OCI-LY7 (cell line): Measurements from ENCODE around the gene CALD1. TPM values are rescaled to one million over a fixed set of nuclear protein-coding genes. Genes with fewer than 3 reads are reported as not detected.

Experiments used
- BruUV-seq: library from RNA; stranded (reverse); fragments of 400-500 nt; replicated peaks from 2 replicates; lab custom pipeline; 2021; lab: Mats Ljungman, UMichigan
- CTCF ChIA-PET: fragments of 300-600 bp; sonication (Branson Sonifier 250); formaldehyde crosslinking; loops from one replicate; lab custom pipeline; 2022; ENCODE audit warnings: antibody characterized with exemption; ENCODE audit not compliant: unreplicated experiment; lab: Charles Lee
- POLR2A ChIA-PET: fragments of 300-600 bp; sonication (Branson Sonifier 250); formaldehyde crosslinking; loops from one replicate; lab custom pipeline; 2022; ENCODE audit warnings: antibody characterized with exemption; lab: Charles Lee
- DNase-seq: peaks from one replicate; pipeline ENCODE4 v3.0.0-alpha.2; 2015; ENCODE audit warnings: low spot score
- H2AFZ ChIP-seq: fragments of 200-600 bp; sonication (generic), shearing (Covaris generic); 2 replicates; pipeline ENCODE4 v1.6.1; 2014; ENCODE audit warnings: mild to moderate bottlenecking, antibody characterized with exemption, low read length, moderate library complexity
- H3K27ac ChIP-seq: fragments of 200-600 bp; sonication (generic); 2 replicates; pipeline ENCODE4 v1.5.1; 2014; ENCODE audit warnings: mixed run types, low read depth, mild to moderate bottlenecking, moderate library complexity, low read length, inconsistent platforms; ENCODE audit not compliant: poor library complexity, severe bottlenecking
- H3K36me3 ChIP-seq: fragments of 200-600 bp; sonication (generic); 2 replicates; pipeline ENCODE4 v1.6.1; 2014; ENCODE audit warnings: mild to moderate bottlenecking, antibody characterized with exemption, low read length, moderate library complexity, mixed read lengths; ENCODE audit not compliant: insufficient read depth
- H3K4me1 ChIP-seq: fragments of 200-600 bp; sonication (generic); 2 replicates; pipeline ENCODE4 v1.5.1; 2014; ENCODE audit warnings: mild to moderate bottlenecking, low read length; ENCODE audit not compliant: insufficient read depth, poor library complexity, severe bottlenecking
- H3K4me2 ChIP-seq: fragments of 200-600 bp; sonication (generic); 2 replicates; pipeline ENCODE4 v1.6.1; 2014; ENCODE audit warnings: mild to moderate bottlenecking, low read length
- H3K4me3 ChIP-seq: fragments of 200-600 bp; sonication (generic); 2 replicates; pipeline ENCODE4 v1.5.1; 2014; ENCODE audit warnings: mild to moderate bottlenecking, low read depth, low read length; ENCODE audit not compliant: poor library complexity, severe bottlenecking
- H3K79me2 ChIP-seq: fragments of 200-600 bp; sonication (generic); 2 replicates; pipeline ENCODE4 v1.6.1; 2016; ENCODE audit warnings: low read depth, mild to moderate bottlenecking, low read length, moderate library complexity, mixed read lengths; ENCODE audit not compliant: insufficient read depth
- H3K9me2 ChIP-seq: fragments of 200-600 bp; sonication (generic); 2 replicates; pipeline ENCODE4 v1.6.1; 2016; ENCODE audit warnings: mild to moderate bottlenecking, low read length, mixed read lengths; ENCODE audit not compliant: insufficient read depth
- H3K9me3 ChIP-seq: fragments of 200-600 bp; sonication (generic); 2 replicates; pipeline ENCODE4 v1.6.1; 2014; ENCODE audit warnings: mild to moderate bottlenecking, mixed run types, low read length, mixed read lengths
- H4K20me1 ChIP-seq: fragments of 200-600 bp; sonication (generic); 2 replicates; pipeline ENCODE4 v1.6.1; 2014; ENCODE audit warnings: mild to moderate bottlenecking, antibody characterized with exemption, low read length, moderate library complexity, mixed read lengths; ENCODE audit not compliant: insufficient read depth
- CTCF ChIP-seq: fragments of 200-600 bp; sonication (generic); conservative IDR thresholded peaks from 2 replicates; pipeline ENCODE4 v1.5.1; 2014; ENCODE audit warnings: mild to moderate bottlenecking, antibody characterized with exemption, low read length, moderate library complexity, mixed read lengths
- EZH2phosphoT487 ChIP-seq: fragments of 200-600 bp; sonication (generic); IDR thresholded peaks from 2 replicates; pipeline ENCODE4 v1.6.1; 2018; ENCODE audit warnings: low read depth, borderline replicate concordance, mild to moderate bottlenecking, mixed run types, antibody characterized with exemption, low read length, moderate library complexity, mixed read lengths
- intact Hi-C: fragments of 100-400 bp; cut with micrococcal nuclease; formaldehyde crosslinking; loops from one replicate; pipeline ENCODE4 v1.10.0; 2022; ENCODE audit not compliant: unreplicated experiment
- total RNA-seq, 2 experiments: library from RNA; depleted of rRNA in 1 of 2; stranded (reverse); fragments of >200 nt in 1 of 2; shearing (Covaris generic) in 1 of 2; gene quantifications; 2 replicates each; pipeline ENCODE4 v1.2.3, GENCODE V29; 2014 to 2022

The CALD1 gene
- total RNA-seq, 2 experiments from 2014 or later = 0.25 to 0.49 TPM

- H3K9me3 ChIP-seq = no peaks in the 10 kb centered on the region
- no peak overlapping the region for H3K4me2 ChIP-seq
- H3K79me2 ChIP-seq = no peaks in the 10 kb centered on the region
- no peak overlapping the region for H3K27ac ChIP-seq
- H2AFZ ChIP-seq = no peak overlapping the region
- H3K9me2 ChIP-seq = no peaks in the 10 kb centered on the region
- no TSS peak for BruUV-seq
- H3K36me3 ChIP-seq = peaks cover 43% of the 10 kb centered on the region
- H3K4me1 ChIP-seq = no peaks in the 10 kb centered on the region
- H4K20me1 ChIP-seq = no peaks in the 10 kb centered on the region
- POLR2A ChIA-PET = interaction anchor here (1.0 to 1.1 kb wide), 3 partner anchors 9 to 49 kb away, joined by 3 to 5 read pairs (median 4); partner anchors contain the start of gene AGBL3
- no peak overlapping the region for H3K4me3 ChIP-seq
- no peak for DNase-seq
- TF ChIP-seq EZH2phosphoT487 = no peak
- no peak for TF ChIP-seq CTCF
- CTCF ChIA-PET = no interaction called here
- intact Hi-C loops = loop anchor here (5.0 kb wide), 1 partner anchor 151 kb away; the partner anchor contains the start of gene TMEM140
These were observed 216.7 kb downstream of the CALD1 start for GRCh38 chr7:134996097-134996550.

GRCh38 chr7:134997214-134997885, 217.9 kb downstream of the CALD1 start:
- Histone ChIP-seq H3K27ac (no peak overlapping the region), H3K9me3 (no peaks in the 10 kb centered on the region), H2AFZ (no peak overlapping the region), H3K4me1 (no peaks in the 10 kb centered on the region), H3K9me2 (no peaks in the 10 kb centered on the region), H3K4me3 (no peak overlapping the region), H3K36me3 (peaks cover 39% of the 10 kb centered on the region), H3K4me2 (no peak overlapping the region), H4K20me1 (no peaks in the 10 kb centered on the region), H3K79me2 (no peaks in the 10 kb centered on the region)
- DNase-seq = no peak
- TF ChIP-seq CTCF (no peak), EZH2phosphoT487 (no peak)
- ChIA-PET POLR2A (interaction anchor here (0.6 kb wide), 1 partner anchor 49 kb away, joined by 3 read pairs; no protein-coding TSS in a partner anchor), CTCF (no interaction called here)
- intact Hi-C loops = loop anchor here (5.0 kb wide), 1 partner anchor 150 kb away; the partner anchor contains the start of gene TMEM140
- BruUV-seq = no TSS peak

- CTCF ChIA-PET = no interaction called here
- H4K20me1 ChIP-seq = no peaks in the 10 kb centered on the region
- no peak overlapping the region for H3K4me2 ChIP-seq
- intact Hi-C loops = loop anchor here (5.0 kb wide), 1 partner anchor 148 kb away; the partner anchor contains the start of gene TMEM140
- DNase-seq = no peak
- H3K36me3 ChIP-seq = peaks cover 24% of the 10 kb centered on the region
- no peak overlapping the region for H3K4me3 ChIP-seq
- no peak overlapping the region for H3K27ac ChIP-seq
- H3K9me3 ChIP-seq = no peaks in the 10 kb centered on the region
- H3K79me2 ChIP-seq = no peaks in the 10 kb centered on the region
- H3K9me2 ChIP-seq = no peaks in the 10 kb centered on the region
- POLR2A ChIA-PET = no interaction called here
- BruUV-seq = no TSS peak
- H2AFZ ChIP-seq = no peak overlapping the region
- no peak for TF ChIP-seq EZH2phosphoT487
- TF ChIP-seq CTCF = no peak
- no peaks in the 10 kb centered on the region for H3K4me1 ChIP-seq
These were observed 219.7 kb downstream of the CALD1 start for GRCh38 chr7:134999136-134999535.
